ENCODE data around the gene NCKAP5.

NCKAP5 gene

DNA sequence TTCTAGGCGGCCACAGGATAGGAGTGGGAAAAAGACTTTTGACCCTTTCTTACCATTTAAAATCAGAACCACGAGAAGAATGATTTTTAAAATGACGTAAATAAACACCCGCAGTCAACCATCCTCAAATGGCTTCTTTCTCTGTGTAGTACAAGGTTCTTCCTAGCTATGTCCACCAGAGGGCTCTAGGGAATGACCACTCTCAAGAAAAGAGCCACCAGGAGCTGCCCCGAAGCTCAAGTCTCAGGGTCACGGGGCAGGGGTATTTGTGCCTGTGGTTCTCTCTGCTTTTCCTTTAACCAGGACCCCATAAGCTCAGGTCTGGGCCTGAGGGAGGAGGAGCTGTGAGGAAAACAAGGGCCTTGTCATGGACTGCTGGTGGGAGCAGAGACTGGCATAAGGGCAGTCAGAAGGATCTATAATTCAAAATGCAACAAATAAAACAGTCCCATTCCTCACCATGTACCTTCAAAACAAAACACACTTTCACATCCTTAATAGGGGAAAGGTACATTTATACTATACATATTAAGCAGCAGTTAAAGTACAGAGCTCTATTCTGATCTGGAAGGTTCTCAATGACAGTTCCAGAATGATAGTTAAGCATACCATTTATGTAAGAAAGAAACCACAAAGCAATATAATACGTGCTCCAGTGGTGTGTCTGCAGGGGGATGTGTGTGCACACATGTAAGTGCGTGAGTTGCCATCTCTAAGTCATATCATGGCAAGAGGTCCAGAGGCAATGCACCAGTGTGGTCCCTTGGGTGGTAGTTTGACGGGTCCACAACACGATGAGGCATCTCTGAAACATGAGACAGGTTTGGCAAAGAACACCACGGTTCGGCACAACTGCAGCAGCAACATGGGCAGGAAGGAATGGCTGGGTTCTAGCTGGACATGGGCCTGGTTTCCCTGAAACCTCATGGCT, 916.9 kb downstream of the NCKAP5 start:
- no peak overlapping the region for H3K4me3 ChIP-seq (ENCODE audit: control insufficient read depth, low read depth, low read length)
- TF ChIP-seq, protein P1, sequence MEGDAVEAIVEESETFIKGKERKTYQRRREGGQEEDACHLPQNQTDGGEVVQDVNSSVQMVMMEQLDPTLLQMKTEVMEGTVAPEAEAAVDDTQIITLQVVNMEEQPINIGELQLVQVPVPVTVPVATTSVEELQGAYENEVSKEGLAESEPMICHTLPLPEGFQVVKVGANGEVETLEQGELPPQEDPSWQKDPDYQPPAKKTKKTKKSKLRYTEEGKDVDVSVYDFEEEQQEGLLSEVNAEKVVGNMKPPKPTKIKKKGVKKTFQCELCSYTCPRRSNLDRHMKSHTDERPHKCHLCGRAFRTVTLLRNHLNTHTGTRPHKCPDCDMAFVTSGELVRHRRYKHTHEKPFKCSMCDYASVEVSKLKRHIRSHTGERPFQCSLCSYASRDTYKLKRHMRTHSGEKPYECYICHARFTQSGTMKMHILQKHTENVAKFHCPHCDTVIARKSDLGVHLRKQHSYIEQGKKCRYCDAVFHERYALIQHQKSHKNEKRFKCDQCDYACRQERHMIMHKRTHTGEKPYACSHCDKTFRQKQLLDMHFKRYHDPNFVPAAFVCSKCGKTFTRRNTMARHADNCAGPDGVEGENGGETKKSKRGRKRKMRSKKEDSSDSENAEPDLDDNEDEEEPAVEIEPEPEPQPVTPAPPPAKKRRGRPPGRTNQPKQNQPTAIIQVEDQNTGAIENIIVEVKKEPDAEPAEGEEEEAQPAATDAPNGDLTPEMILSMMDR (IDR thresholded peaks at IDR 0.05; ENCODE audit: control insufficient read depth, insufficient read depth, low read depth, low read length, missing control alignments) = peak; percentile 56
- DNase-seq (ENCODE audit: low read depth) = no peak

DNA sequence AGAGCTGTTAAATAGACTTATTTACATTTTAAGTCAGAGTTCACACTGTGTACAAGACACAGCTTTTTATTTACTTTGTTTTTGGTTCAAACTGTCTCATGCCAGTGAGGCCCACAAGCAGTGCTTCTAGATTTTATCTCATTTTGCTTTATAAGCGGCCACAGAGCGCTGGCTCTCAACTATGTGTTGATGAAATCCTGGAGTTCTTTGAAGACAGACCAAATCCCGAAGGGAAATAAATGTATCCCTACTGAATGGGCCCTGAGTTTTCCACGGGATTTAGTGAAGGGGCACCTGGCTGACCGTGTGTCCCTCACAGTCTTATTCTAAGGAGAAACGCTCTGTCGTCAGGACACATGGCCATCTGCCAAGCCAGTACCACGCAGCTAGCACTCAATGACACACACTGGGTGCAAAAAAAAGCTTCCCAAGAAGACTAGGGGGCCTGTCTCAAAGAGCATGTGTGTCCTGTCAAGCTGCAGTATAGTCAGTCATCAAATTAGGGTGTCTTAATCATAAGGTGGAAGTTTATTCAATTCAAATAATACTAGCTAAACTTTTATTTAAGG, 921.6 kb downstream of the NCKAP5 start:
- H3K4me3 ChIP-seq (ENCODE audit: control insufficient read depth, low read depth, low read length) = no peak overlapping the region
- TF ChIP-seq, protein P1 (IDR thresholded peaks at IDR 0.05; ENCODE audit: control insufficient read depth, insufficient read depth, low read depth, low read length, missing control alignments) = no peak
- DNase-seq (ENCODE audit: low read depth) = no peak

DNA sequence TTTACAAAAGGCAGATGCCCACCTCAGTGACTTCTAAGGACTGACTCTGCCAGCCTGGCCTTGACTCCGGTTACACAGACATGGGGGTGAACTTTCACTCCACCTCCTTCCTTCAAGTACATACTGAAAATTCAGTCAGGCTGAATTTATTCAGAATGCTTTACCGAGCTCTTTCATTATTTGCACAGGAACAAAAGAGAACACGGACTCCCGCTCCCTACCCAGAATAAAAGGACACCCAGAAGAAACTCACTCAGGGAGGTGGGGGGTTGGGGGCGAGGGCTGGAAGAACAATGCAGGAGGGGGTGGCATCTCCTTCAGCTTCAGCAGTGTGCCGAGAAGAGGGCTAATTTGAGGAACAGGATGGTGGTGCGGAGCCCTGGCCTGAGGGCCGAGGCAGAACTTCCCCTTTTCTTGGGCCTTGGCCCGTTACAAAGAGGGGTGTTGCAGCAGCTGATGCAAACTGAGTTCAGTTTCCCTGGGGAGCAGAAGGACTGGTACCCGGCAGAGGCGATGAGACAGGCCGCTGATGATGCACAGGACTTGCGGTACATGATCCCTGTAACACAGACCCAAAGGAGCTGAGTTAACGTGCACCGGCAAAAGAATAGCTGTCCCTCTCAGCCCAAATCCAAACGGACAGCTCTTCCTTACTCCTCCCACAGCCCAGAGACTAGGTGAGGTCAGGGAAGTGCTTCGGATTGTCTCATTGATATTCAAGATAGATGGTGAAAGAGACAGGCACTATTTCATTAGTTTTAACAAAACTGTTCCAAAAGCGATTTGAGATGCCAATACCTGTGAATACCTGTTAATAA, 922.3 kb downstream of the NCKAP5 start:
- TF ChIP-seq, protein P1 (IDR thresholded peaks at IDR 0.05; ENCODE audit: control insufficient read depth, insufficient read depth, low read depth, low read length, missing control alignments) = no peak
- no peak for DNase-seq (ENCODE audit: low read depth)
- no peak overlapping the region for H3K4me3 ChIP-seq (ENCODE audit: control insufficient read depth, low read depth, low read length)

DNA sequence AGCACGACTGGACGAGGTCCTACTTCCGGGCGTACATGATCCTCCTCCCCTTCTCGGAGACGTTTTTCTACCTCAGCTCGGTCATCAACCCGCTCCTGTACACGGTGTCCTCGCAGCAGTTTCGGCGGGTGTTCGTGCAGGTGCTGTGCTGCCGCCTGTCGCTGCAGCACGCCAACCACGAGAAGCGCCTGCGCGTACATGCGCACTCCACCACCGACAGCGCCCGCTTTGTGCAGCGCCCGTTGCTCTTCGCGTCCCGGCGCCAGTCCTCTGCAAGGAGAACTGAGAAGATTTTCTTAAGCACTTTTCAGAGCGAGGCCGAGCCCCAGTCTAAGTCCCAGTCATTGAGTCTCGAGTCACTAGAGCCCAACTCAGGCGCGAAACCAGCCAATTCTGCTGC, 923.1 kb downstream of the NCKAP5 start:
- DNase-seq (ENCODE audit: low read depth) = no peak
- no peak overlapping the region for H3K4me3 ChIP-seq (ENCODE audit: control insufficient read depth, low read depth, low read length)
- TF ChIP-seq, protein P1 (IDR thresholded peaks at IDR 0.05; ENCODE audit: control insufficient read depth, insufficient read depth, low read depth, low read length, missing control alignments) = no peak

DNA sequence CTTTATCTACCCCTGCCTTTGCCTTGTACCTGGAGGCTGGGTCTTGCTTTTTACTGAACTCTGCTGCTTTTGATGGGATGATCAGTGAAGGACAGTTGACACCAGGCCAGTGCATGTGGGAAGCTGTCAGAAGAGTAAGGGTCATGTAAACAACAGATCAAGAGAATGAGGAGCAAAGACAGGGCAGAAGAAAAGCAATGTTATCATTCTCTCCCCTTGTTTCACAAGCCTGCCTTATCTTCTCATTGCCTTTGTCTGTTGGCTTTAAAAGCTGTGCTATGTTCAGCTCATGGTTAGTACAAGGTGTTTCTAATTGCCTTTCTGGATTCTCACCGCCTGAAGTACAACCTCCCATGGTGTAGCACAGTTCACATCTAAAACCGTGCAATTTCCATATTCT, 925.8 kb downstream of the NCKAP5 start:
- no peak overlapping the region for H3K4me3 ChIP-seq (ENCODE audit: control insufficient read depth, low read depth, low read length)
- TF ChIP-seq, protein P1 (IDR thresholded peaks at IDR 0.05; ENCODE audit: control insufficient read depth, insufficient read depth, low read depth, low read length, missing control alignments) = no peak
- DNase-seq (ENCODE audit: low read depth) = no peak

DNA sequence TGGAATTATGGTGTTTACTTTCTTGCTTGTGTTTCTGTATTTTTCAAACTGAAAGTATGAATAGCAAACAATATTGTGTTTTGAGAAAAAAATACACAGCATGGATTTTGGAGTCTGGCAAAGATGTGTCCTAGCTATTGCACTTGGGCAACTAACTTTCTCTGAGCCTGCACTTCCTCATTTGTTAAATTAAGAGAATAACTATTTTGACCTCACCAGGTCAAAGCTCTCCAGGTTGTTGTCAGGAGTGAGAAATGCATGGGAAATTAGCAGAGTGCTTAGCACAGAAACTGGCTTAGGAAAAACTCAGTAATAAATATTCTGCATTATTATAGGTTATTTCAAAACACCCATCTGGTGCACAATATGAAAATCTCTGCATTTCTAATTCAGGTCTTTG, 926.4 kb downstream of the NCKAP5 start:
- H3K4me3 ChIP-seq (ENCODE audit: control insufficient read depth, low read depth, low read length) = no peak overlapping the region
- TF ChIP-seq, protein P1 (IDR thresholded peaks at IDR 0.05; ENCODE audit: control insufficient read depth, insufficient read depth, low read depth, low read length, missing control alignments) = no peak
- no peak for DNase-seq (ENCODE audit: low read depth)
